Stimulated activated CD4-positive, alpha-beta T cell treated with anti-CD3 and anti-CD28 coated beads, Interleukin-2, amount 100 ng/mL, for 48 hours (primary cell): Measurements from ENCODE around the gene GSTM1.
"Not testable (repeated sequence)": the region's sequence is repeated elsewhere in the genome, so short reads cannot be mapped to it uniquely, and the experiment has no call there.

Source experiments
- DNase-seq, 2 donors: peaks; one replicate each; pipeline ENCODE4 v3.0.0-alpha.2; 2020

Gene GSTM1

GRCh38 chr1:109704173-109704572 lies 16.6 kb downstream of the GSTM1 start:
- DNase-seq = no peak

GRCh38 chr1:109705411-109705810 lies 17.8 kb downstream of the GSTM1 start:
- DNase-seq = no peak

GRCh38 chr1:109708949-109709348 lies 21.3 kb downstream of the GSTM1 start:
- DNase-seq = not testable (repeated sequence)

GRCh38 chr1:109709822-109710221 lies 22.2 kb downstream of the GSTM1 start:
- not testable (repeated sequence) for DNase-seq

- DNase-seq = not testable (repeated sequence)
Measured at GRCh38 chr1:109711593-109712320, 24.1 kb downstream of the GSTM1 start, which contains the start of gene GSTM5. Gene GSTM5 (plus strand): TSS chr1:109712251. CDS start chr1:109712313, 62 bp downstream.

GRCh38 chr1:109712321-109712864 lies 24.8 kb downstream of the GSTM1 start:
- DNase-seq = no peak

- DNase-seq = no peak
Measured at GRCh38 chr1:109713636-109714035, 26.0 kb downstream of the GSTM1 start.

- no peak for DNase-seq
Measured at GRCh38 chr1:109714661-109715372, 27.2 kb downstream of the GSTM1 start.

- no peak for DNase-seq
Measured at GRCh38 chr1:109716121-109716520, 28.5 kb downstream of the GSTM1 start.

- no peak for DNase-seq
Measured at GRCh38 chr1:109716570-109717090, 29.0 kb downstream of the GSTM1 start.

GRCh38 chr1:109717729-109718128 lies 30.1 kb downstream of the GSTM1 start:
- DNase-seq = no peak

- no peak for DNase-seq
Measured at GRCh38 chr1:109718495-109718894, 30.9 kb downstream of the GSTM1 start.

GRCh38 chr1:109719337-109719837 lies 31.8 kb downstream of the GSTM1 start:
- DNase-seq = no peak

- no peak for DNase-seq
Measured at GRCh38 chr1:109721042-109721441, 33.4 kb downstream of the GSTM1 start.

GRCh38 chr1:109721971-109722370 lies 34.4 kb downstream of the GSTM1 start:
- no peak for DNase-seq

GRCh38 chr1:109722908-109723691 lies 35.5 kb downstream of the GSTM1 start:
- no peak for DNase-seq

GRCh38 chr1:109724933-109725332 lies 37.3 kb downstream of the GSTM1 start:
- DNase-seq = no peak

GRCh38 chr1:109725510-109725909 lies 37.9 kb downstream of the GSTM1 start:
- DNase-seq = no peak

GRCh38 chr1:109726007-109726406 lies 38.4 kb downstream of the GSTM1 start:
- no peak for DNase-seq

- no peak for DNase-seq
Measured at GRCh38 chr1:109726728-109727373, 39.2 kb downstream of the GSTM1 start.

GRCh38 chr1:109728870-109729269 lies 41.3 kb downstream of the GSTM1 start:
- DNase-seq = no peak

- no peak for DNase-seq
Measured at GRCh38 chr1:109730666-109731065, 43.0 kb downstream of the GSTM1 start.
